Measurements from ENCODE around the gene SLC9A5. TPM values are rescaled to one million over a fixed set of nuclear protein-coding genes. Genes with fewer than 3 reads are reported as not detected.

The SLC9A5 gene
- total and polyA plus RNA-seq, 10 of the 15 experiments (the other 5 are each of a cell fraction or from before 2014, with no cell fraction given): 0.26 to 5.7 (median 1.5) TPM

DNA sequence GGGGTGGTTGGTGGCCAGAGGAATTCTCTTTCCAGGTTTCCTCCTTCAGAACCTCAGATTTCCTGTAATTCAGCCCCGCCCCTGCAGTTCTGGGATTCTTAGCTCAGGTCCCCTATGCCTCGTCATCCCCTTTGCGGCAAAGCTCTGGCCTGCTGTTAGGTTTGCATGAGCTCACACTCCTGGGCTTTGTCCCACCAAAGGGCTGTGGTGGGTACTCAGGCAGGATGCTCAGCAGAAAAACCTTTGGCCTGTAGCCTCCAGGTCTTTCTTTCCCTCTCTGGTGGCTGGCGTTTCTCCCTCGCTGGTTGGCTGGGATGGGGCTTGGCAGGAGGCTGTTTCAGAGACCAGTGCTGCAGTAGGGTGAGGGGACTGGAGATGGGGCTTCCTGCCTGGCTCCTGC is 21.0 kb downstream of the SLC9A5 start:
- 85% methylated on average over 5 of the region's 5 CpGs for WGBS (ENCODE audit: insufficient coverage, insufficient replicate concordance, low lambda C conversion rate, missing lambda C conversion rate)
- no peak overlapping the region for H3K9ac ChIP-seq (ENCODE audit: control insufficient read depth, insufficient read depth, low read length)
- ChIA-PET RAD21 (ENCODE audit: unreplicated experiment) (no interaction called here), CTCF (interaction anchor here (0.6 to 3.0 kb wide), 7 partner anchors 9 to 1488 kb away, joined by 3 to 20 read pairs (median 3); no protein-coding TSS in a partner anchor), POLR2A (interaction anchor here (0.6 kb wide), 1 partner anchor 116 kb away, joined by 3 read pairs; no protein-coding TSS in a partner anchor), SMC1A (ENCODE audit: uncharacterized antibody, unreplicated experiment) (interaction anchor here (0.6 to 1.1 kb wide), 2 partner anchors 69 to 413 kb away, joined by 3 read pairs; no protein-coding TSS in a partner anchor)
- no peaks in the 10 kb centered on the region for H4K20me1 ChIP-seq (ENCODE audit: control insufficient read depth, insufficient read depth)
- no peaks in the 10 kb centered on the region for H3K36me3 ChIP-seq (ENCODE audit: control insufficient read depth in 2 of 2, insufficient read depth in 2 of 2, low read length in 1 of 2)
- H3K9me3 ChIP-seq (replicated peaks; ENCODE audit: control insufficient read depth, insufficient read depth, low read length): no peaks in the 10 kb centered on the region
- no peak overlapping the region for H3K27ac ChIP-seq (ENCODE audit: control insufficient read depth, insufficient read depth)
- no peaks in the 10 kb centered on the region for H3K79me2 ChIP-seq (ENCODE audit: control insufficient read depth, insufficient read depth, low read length)
- FAIRE-seq (no peak), ATAC-seq (no peak), DNase-seq (ENCODE audit: low read depth, low spot score) (no peak)
- H3K4me3 ChIP-seq: no peak overlapping the region
- TF ChIP-seq, protein P1, sequence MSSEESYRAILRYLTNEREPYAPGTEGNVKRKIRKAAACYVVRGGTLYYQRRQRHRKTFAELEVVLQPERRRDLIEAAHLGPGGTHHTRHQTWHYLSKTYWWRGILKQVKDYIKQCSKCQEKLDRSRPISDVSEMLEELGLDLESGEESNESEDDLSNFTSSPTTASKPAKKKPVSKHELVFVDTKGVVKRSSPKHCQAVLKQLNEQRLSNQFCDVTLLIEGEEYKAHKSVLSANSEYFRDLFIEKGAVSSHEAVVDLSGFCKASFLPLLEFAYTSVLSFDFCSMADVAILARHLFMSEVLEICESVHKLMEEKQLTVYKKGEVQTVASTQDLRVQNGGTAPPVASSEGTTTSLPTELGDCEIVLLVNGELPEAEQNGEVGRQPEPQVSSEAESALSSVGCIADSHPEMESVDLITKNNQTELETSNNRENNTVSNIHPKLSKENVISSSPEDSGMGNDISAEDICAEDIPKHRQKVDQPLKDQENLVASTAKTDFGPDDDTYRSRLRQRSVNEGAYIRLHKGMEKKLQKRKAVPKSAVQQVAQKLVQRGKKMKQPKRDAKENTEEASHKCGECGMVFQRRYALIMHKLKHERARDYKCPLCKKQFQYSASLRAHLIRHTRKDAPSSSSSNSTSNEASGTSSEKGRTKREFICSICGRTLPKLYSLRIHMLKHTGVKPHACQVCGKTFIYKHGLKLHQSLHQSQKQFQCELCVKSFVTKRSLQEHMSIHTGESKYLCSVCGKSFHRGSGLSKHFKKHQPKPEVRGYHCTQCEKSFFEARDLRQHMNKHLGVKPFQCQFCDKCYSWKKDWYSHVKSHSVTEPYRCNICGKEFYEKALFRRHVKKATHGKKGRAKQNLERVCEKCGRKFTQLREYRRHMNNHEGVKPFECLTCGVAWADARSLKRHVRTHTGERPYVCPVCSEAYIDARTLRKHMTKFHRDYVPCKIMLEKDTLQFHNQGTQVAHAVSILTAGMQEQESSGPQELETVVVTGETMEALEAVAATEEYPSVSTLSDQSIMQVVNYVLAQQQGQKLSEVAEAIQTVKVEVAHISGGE (CRISPR knock-in tag; IDR thresholded peaks at IDR 0.05): no peak
- TF ChIP-seq MTA3 (IDR thresholded peaks at IDR 0.05; ENCODE audit: borderline replicate concordance, low read length) (no peak), RCOR1 (conservative IDR thresholded peaks at IDR 0.05; ENCODE audit: low read depth, low read length) (no peak), MXI1 (IDR thresholded peaks at IDR 0.05; ENCODE audit: low read depth, low read length) (no peak), NFXL1 (IDR thresholded peaks at IDR 0.05; ENCODE audit: borderline replicate concordance) (no peak), TAF1 (IDR thresholded peaks at IDR 0.05; ENCODE audit: borderline replicate concordance, low read depth, low read length) (no peak), SREBF1 (IDR thresholded peaks at IDR 0.05; ENCODE audit: low read length) (no peak), RELA (IDR thresholded peaks at IDR 0.05; ENCODE audit: borderline replicate concordance, partially characterized antibody) (no peak), POLR2AphosphoS5 (IDR thresholded peaks at IDR 0.05; ENCODE audit: low read length) (no peak), RFX5 (IDR thresholded peaks at IDR 0.05; ENCODE audit: low read depth, low read length) (no peak), TARDBP (IDR thresholded peaks at IDR 0.05; ENCODE audit: borderline replicate concordance) (no peak), EZH2 (IDR thresholded peaks at IDR 0.05; ENCODE audit: borderline replicate concordance, control insufficient read depth, low read depth, low read length) (no peak), BRCA1 (IDR thresholded peaks at IDR 0.05; ENCODE audit: low read depth, low read length) (no peak), CREB1 (IDR thresholded peaks at IDR 0.05; ENCODE audit: low read depth) (no peak), JUNB (IDR thresholded peaks at IDR 0.05) (no peak), BACH1 (IDR thresholded peaks at IDR 0.05; ENCODE audit: borderline replicate concordance) (no peak), CHD1 (IDR thresholded peaks at IDR 0.05; ENCODE audit: low read depth, low read length) (no peak)
- TF ChIP-seq, protein P2, sequence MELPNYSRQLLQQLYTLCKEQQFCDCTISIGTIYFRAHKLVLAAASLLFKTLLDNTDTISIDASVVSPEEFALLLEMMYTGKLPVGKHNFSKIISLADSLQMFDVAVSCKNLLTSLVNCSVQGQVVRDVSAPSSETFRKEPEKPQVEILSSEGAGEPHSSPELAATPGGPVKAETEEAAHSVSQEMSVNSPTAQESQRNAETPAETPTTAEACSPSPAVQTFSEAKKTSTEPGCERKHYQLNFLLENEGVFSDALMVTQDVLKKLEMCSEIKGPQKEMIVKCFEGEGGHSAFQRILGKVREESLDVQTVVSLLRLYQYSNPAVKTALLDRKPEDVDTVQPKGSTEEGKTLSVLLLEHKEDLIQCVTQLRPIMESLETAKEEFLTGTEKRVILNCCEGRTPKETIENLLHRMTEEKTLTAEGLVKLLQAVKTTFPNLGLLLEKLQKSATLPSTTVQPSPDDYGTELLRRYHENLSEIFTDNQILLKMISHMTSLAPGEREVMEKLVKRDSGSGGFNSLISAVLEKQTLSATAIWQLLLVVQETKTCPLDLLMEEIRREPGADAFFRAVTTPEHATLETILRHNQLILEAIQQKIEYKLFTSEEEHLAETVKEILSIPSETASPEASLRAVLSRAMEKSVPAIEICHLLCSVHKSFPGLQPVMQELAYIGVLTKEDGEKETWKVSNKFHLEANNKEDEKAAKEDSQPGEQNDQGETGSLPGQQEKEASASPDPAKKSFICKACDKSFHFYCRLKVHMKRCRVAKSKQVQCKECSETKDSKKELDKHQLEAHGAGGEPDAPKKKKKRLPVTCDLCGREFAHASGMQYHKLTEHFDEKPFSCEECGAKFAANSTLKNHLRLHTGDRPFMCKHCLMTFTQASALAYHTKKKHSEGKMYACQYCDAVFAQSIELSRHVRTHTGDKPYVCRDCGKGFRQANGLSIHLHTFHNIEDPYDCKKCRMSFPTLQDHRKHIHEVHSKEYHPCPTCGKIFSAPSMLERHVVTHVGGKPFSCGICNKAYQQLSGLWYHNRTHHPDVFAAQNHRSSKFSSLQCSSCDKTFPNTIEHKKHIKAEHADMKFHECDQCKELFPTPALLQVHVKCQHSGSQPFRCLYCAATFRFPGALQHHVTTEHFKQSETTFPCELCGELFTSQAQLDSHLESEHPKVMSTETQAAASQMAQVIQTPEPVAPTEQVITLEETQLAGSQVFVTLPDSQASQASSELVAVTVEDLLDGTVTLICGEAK (IDR thresholded peaks at IDR 0.05; ENCODE audit: borderline replicate concordance): no peak
- in situ Hi-C loops (cut with MboI): no loop called here
- intact Hi-C loops (cut with micrococcal nuclease; ENCODE audit: unreplicated experiment): no loop called here
- BruUV-seq (replicated peaks): no TSS peak
- H3K27me3 ChIP-seq (replicated peaks in 1 of 2; ENCODE audit: control insufficient read depth in 2 of 2, insufficient read depth in 2 of 2, low read length in 1 of 2): no peaks in the 10 kb centered on the region
- H3K4me2 ChIP-seq (ENCODE audit: control insufficient read depth, insufficient read depth): no peak overlapping the region
- no peak overlapping the region for H2AFZ ChIP-seq (ENCODE audit: control insufficient read depth, low read depth, low read length)
- no peaks in the 10 kb centered on the region for H3K4me1 ChIP-seq (ENCODE audit: control insufficient read depth, insufficient read depth, low read length)
